DOHH2 (cell line): ENCODE measurements around the gene PRMT6.

Experiments used
- CTCF ChIP-seq: fragments of 200-600 bp; sonication (generic); IDR thresholded peaks from one replicate; pipeline ENCODE4 v1.5.1; 2014; ENCODE audit warnings: antibody characterized with exemption, mild to moderate bottlenecking, low read depth, low read length; ENCODE audit not compliant: poor library complexity, severe bottlenecking
- EZH2phosphoT487 ChIP-seq: fragments of 200-600 bp; sonication (generic); IDR thresholded peaks from 2 replicates; pipeline ENCODE4 v1.6.1; 2017; ENCODE audit warnings: borderline replicate concordance, mild to moderate bottlenecking, antibody characterized with exemption, low read length, moderate library complexity, mixed read lengths

DNA sequence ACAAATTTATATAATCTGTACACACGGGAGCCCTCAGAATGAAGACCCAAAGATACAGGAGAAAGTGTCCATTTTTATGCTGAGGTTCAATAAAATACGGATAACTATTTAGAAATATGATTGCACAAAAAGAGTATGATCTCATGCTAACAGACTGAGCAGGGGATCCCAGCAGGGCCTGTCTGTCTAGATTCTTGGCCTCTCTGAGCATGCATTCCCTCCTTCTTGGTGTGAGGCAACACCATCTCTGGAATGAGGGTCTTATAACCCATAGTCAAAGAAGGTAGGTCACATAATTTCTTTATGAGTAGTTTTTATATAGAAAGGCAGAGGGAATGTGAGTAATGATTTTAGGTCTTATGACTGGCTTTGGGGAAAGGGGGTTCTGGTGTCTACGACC lies 5.4 kb downstream of the PRMT6 start:
- TF ChIP-seq CTCF (no peak), EZH2phosphoT487 (no peak)
